ENCODE data around the gene PRELID2.
"Not testable (repeated sequence)": the region's sequence is repeated elsewhere in the genome, so short reads cannot be mapped to it uniquely, and the experiment has no call there.

The PRELID2 gene

DNA sequence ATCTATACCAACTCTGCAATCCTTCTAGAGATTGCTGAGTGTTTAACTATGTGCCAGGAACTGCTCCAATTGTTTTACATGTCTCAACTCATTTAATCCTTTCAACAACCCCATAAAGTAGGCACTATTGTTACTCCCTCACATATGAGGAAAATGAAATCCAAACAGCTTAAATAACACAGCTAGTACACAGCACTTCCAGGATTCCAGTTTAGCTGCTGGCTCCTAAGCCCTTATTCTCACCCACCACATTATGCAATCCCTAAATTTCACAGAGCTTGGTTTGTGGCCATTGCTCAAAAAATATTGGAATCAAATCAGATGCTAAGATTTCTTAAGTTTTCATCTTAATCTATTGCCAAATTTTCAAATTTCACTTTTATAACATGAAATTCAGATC lies 84.9 kb downstream of the PRELID2 start:
- DNase-seq (ENCODE audit: low read depth) = no peak

DNA sequence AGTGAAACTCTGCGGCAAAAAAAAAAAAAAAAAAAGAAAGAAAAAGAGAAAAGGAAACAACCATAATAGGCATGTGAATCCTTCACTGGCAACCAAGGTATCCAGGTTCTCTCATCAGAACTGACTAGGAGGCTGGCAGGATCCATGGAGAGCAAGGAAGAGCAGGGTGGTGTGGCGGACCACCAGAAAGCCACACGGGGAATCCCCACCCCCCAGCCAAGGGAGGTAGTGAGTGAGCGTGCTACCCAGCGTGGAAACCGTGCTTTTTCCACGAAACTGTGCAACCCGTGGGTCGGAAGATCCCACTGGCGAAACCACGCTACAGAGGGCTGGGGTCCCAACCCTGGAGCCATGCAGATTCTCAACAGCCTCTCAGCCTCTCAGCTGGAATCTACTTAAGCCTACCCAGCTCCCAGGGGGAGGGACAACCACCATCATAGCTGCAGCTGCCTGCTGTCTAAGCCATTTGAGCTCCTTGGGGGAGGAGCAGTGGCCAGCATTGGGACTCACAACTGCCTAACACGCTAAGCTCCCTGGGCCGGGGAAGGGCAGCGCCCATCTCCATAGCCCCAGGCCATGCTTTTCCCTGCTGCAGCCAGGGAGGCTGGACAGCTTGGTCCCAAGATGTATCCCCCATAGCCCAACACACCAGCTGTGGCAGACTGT lies 91.6 kb downstream of the PRELID2 start:
- no peak for DNase-seq (ENCODE audit: low read depth)

- DNase-seq (ENCODE audit: low read depth) = no peak
Measured at GRCh38 chr5:145739843-145740242, 95.3 kb downstream of the PRELID2 start.

DNA sequence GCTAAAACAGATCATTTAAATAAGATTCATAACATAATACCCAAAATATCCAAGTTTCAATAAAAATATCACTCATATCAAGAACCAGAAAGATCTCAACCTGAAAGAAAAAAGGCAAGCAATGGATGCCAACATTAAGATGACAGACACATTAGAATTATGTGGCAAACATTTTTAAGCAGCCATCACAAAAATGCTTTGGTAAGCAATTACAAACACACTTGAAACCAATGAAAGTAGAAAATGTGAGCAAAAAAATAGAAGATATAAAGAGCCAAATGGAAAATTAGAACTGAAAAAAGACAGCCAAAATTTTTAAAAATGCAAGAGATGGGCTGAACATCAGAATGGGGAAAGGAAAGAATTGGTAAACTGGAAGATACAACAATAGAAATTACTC lies 96.9 kb downstream of the PRELID2 start:
- DNase-seq (ENCODE audit: low read depth) = no peak

GRCh38 chr5:145737578-145737977 lies 97.6 kb downstream of the PRELID2 start:
- DNase-seq (ENCODE audit: low read depth) = no peak

GRCh38 chr5:145729956-145730355 lies 105.2 kb downstream of the PRELID2 start:
- not testable (repeated sequence) for DNase-seq (ENCODE audit: low read depth)

- DNase-seq (ENCODE audit: low read depth) = no peak
Measured at GRCh38 chr5:145723516-145723915, 111.6 kb downstream of the PRELID2 start.

DNA sequence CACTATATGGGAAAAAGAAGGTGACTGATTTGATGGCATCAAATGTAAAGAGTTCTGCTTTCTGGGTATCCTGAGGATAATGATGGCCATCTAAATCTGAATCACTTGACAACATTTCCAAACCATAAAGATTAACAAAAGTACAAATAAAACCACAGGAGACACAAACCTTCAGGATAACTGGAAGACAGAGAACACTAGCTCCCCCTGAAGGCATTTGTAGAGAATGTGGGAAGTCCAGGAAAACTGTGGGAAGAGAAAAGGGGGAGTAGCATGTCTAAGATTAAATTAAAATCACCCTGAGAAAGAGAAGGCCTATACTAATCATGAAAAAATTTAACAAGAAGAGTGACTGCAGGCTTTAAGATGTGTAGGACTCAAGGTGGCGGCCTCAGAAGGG lies 116.2 kb downstream of the PRELID2 start:
- DNase-seq (ENCODE audit: low read depth) = peak; percentile 8

DNA sequence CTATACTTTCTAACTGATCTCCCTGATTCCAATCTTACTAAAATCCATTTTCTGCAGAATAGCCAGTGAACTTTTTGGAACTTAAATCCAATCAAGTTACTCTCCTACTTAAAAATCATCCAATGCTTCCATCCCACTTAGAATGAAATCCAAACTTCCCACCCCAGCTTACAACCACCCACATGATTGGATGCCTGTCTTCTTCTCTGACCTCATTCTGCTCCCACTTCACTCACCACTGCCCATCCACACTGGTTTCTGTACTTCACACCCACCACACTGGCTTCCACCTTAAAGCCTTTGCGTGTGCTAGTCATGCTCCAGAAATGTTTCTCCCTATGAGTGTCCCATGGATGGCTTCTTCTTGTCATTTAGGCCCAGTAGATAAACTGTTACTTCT lies 119.7 kb downstream of the PRELID2 start:
- DNase-seq (ENCODE audit: low read depth) = no peak

DNA sequence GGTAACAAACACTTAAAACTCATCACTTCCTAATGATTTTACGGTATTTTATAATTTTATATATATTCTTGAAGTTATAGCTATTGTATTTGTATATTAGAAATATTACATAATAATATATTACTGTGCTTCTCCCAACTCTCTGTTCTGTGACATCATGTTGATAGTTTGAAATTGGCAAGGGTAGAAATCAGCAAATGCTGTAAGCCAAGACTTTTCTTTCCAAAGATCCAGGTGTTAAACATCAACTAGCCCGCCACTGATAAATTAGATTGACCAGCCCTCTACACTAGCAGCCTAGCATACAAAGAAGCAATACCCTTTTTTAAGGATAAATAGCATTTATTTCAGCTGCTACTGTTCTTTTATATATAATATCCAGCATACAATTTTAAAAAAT lies 122.9 kb downstream of the PRELID2 start:
- no peak for DNase-seq (ENCODE audit: low read depth)

DNA sequence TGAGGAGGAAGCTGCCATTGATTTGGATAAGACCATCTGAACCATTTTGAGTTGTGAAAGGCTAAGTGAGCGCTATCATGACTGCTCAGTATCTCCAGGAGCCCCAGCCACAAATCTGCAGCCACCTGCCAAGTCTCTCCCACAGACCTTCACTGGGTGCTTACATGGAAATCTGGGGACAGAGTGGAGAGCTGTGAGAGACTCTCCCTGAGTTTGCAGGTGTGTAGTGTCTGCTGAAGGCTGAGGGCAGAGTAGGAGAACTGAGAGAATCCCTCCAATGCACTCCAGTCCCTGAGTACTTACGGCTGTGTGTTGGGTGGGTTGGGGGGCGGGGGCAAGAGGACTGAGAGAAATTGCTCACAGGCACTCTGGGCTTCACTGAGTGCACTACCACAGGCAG lies 123.7 kb downstream of the PRELID2 start:
- DNase-seq (ENCODE audit: low read depth) = no peak

All from non-pigmented ciliary epithelial cell (primary cell).